OCI-LY3 (cell line): Measurements from ENCODE around the gene NUBPL.

ENCODE experiments used
- EZH2phosphoT487 ChIP-seq: fragments of 200-600 bp; shearing (Covaris generic); IDR thresholded peaks from 2 replicates; pipeline ENCODE4 v1.6.1; 2018; ENCODE audit warnings: antibody characterized with exemption, mixed run types, low read depth
- TF ChIP-seq, protein P1 (sequence below): fragments of 200-600, 300-600 bp; sonication (generic); IDR thresholded peaks from 2 replicates; pipeline ENCODE4 v1.5.1; 2014; ENCODE audit warnings: antibody characterized with exemption, low read length, low read depth

DNA sequence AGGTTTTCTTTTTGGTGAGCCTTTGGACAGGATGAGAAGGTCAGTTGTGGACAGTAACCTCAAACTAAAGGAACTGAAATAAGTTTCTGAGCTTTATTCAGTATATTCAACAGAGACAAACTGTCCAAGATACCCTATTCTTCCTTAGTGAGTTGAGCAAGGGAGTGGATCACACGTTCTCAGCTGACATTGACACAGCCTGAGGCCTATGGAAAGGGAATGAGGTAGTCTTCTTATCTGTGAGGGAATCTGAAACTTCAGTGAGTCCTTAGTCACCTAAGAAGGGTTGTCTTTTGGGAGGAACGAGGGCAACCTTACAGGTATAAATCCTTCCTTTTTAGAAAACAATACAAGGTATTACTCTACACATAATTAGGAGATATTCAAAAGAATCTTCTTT is 5.0 kb upstream of the NUBPL start:
- TF ChIP-seq, protein P1, sequence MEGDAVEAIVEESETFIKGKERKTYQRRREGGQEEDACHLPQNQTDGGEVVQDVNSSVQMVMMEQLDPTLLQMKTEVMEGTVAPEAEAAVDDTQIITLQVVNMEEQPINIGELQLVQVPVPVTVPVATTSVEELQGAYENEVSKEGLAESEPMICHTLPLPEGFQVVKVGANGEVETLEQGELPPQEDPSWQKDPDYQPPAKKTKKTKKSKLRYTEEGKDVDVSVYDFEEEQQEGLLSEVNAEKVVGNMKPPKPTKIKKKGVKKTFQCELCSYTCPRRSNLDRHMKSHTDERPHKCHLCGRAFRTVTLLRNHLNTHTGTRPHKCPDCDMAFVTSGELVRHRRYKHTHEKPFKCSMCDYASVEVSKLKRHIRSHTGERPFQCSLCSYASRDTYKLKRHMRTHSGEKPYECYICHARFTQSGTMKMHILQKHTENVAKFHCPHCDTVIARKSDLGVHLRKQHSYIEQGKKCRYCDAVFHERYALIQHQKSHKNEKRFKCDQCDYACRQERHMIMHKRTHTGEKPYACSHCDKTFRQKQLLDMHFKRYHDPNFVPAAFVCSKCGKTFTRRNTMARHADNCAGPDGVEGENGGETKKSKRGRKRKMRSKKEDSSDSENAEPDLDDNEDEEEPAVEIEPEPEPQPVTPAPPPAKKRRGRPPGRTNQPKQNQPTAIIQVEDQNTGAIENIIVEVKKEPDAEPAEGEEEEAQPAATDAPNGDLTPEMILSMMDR, result no peak
- no peak for TF ChIP-seq EZH2phosphoT487
